Uterus (tissue), 2 donors: ENCODE data around the gene MAD2L2.

ENCODE experiments used
- POLR2A ChIP-seq, 2 donors: fragments of 450-650 bp; IDR thresholded peaks; one replicate each; pipeline ENCODE4 v1.6.1; 2016; ENCODE audit warnings: antibody characterized with exemption in 2 of 2, mild to moderate bottlenecking in 1 of 2, moderate library complexity in 1 of 2
- TF ChIP-seq, protein P1 (sequence below), 4 experiments: fragments of 200-600 bp in 2 of 4; fragments of 450-650 bp in 2 of 4; sonication (generic) in 2 of 4; IDR thresholded peaks; one replicate each; pipeline ENCODE4 v1.5.1; 2016 to 2019; ENCODE audit warnings: antibody characterized with exemption in 4 of 4, mild to moderate bottlenecking in 2 of 4, moderate library complexity in 1 of 4

DNA sequence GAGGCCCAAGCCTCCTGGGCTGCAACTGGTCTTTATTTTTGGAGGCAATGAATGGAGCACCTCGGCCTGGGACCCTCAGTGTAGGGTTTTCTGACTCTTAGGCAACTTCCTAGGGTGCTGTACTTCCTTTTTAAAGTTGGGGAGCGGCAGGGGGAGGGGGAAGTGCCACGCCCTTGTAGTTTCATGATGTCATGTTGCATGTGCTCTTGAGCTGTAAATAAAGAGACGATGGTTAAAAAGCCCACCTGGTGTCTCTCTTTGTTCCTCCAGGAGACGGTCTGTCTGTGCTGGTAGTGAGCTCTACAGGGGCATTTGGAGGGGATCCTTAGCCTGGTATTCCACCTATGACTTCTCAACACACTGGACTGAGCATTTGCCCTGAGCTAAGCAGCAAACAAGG is 44.7 kb upstream of the MAD2L2 start:
- no peak for TF ChIP-seq POLR2A (IDR thresholded peaks at IDR 0.05)
- TF ChIP-seq, protein P1, sequence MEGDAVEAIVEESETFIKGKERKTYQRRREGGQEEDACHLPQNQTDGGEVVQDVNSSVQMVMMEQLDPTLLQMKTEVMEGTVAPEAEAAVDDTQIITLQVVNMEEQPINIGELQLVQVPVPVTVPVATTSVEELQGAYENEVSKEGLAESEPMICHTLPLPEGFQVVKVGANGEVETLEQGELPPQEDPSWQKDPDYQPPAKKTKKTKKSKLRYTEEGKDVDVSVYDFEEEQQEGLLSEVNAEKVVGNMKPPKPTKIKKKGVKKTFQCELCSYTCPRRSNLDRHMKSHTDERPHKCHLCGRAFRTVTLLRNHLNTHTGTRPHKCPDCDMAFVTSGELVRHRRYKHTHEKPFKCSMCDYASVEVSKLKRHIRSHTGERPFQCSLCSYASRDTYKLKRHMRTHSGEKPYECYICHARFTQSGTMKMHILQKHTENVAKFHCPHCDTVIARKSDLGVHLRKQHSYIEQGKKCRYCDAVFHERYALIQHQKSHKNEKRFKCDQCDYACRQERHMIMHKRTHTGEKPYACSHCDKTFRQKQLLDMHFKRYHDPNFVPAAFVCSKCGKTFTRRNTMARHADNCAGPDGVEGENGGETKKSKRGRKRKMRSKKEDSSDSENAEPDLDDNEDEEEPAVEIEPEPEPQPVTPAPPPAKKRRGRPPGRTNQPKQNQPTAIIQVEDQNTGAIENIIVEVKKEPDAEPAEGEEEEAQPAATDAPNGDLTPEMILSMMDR (IDR thresholded peaks at IDR 0.05), result no peak
